Amniotic epithelial cell (primary cell): Measurements from ENCODE around the gene CCND1.
"Not testable (repeated sequence)": the region's sequence is repeated elsewhere in the genome, so short reads cannot be mapped to it uniquely, and the experiment has no call there.

ENCODE experiments used
- DNase-seq: peaks from one replicate; pipeline ENCODE4 v3.0.0-alpha.2; 2010; ENCODE audit warnings: low read depth

CCND1 gene

GRCh38 chr11:69667619-69668604 lies 27.0 kb downstream of the CCND1 start:
- no peak for DNase-seq

GRCh38 chr11:69669486-69669885 lies 28.5 kb downstream of the CCND1 start:
- no peak for DNase-seq

- DNase-seq = peak; percentile 74
Observed at GRCh38 chr11:69670158-69670845, 29.3 kb downstream of the CCND1 start.

- no peak for DNase-seq
Observed at GRCh38 chr11:69671734-69672465, 30.9 kb downstream of the CCND1 start.

GRCh38 chr11:69674267-69674885 lies 33.4 kb downstream of the CCND1 start:
- DNase-seq = peak; percentile 84

GRCh38 chr11:69674886-69675714 lies 34.1 kb downstream of the CCND1 start, which contains the start of gene LTO1:
TSS of gene LTO1 (minus strand) at chr11:69675353. CDS start at chr11:69675239, 114 bp downstream.
- DNase-seq = peak; percentile 91

- DNase-seq = no peak
Observed at GRCh38 chr11:69677749-69678148, 36.8 kb downstream of the CCND1 start.

- no peak for DNase-seq
Observed at GRCh38 chr11:69680688-69681087, 39.7 kb downstream of the CCND1 start.

- no peak for DNase-seq
Observed at GRCh38 chr11:69682221-69682620, 41.3 kb downstream of the CCND1 start.

GRCh38 chr11:69682681-69683326 lies 41.8 kb downstream of the CCND1 start:
- DNase-seq = no peak

- no peak for DNase-seq
Observed at GRCh38 chr11:69683764-69684333, 42.9 kb downstream of the CCND1 start.

GRCh38 chr11:69684651-69685050 lies 43.7 kb downstream of the CCND1 start:
- no peak for DNase-seq

- no peak for DNase-seq
Observed at GRCh38 chr11:69685348-69685747, 44.4 kb downstream of the CCND1 start.

GRCh38 chr11:69686452-69686851 lies 45.5 kb downstream of the CCND1 start:
- no peak for DNase-seq

GRCh38 chr11:69686856-69687255 lies 45.9 kb downstream of the CCND1 start:
- no peak for DNase-seq

- DNase-seq = not testable (repeated sequence)
Observed at GRCh38 chr11:69687969-69688771, 47.2 kb downstream of the CCND1 start.

GRCh38 chr11:69689484-69690319 lies 48.7 kb downstream of the CCND1 start:
- DNase-seq = no peak

- peak; percentile 47 for DNase-seq
Observed at GRCh38 chr11:69691463-69691862, 50.5 kb downstream of the CCND1 start.
